DOHH2 (cell line): Measurements from ENCODE around the gene TCHH.

ENCODE experiments used
- EZH2phosphoT487 ChIP-seq: fragments of 200-600 bp; sonication (generic); IDR thresholded peaks from 2 replicates; pipeline ENCODE4 v1.6.1; 2017; ENCODE audit warnings: borderline replicate concordance, mild to moderate bottlenecking, antibody characterized with exemption, low read length, moderate library complexity, mixed read lengths
- TF ChIP-seq, protein P1 (sequence below): fragments of 200-600 bp; sonication (generic); IDR thresholded peaks from one replicate; pipeline ENCODE4 v1.5.1; 2014; ENCODE audit warnings: antibody characterized with exemption, mild to moderate bottlenecking, low read depth, low read length; ENCODE audit not compliant: poor library complexity, severe bottlenecking

DNA sequence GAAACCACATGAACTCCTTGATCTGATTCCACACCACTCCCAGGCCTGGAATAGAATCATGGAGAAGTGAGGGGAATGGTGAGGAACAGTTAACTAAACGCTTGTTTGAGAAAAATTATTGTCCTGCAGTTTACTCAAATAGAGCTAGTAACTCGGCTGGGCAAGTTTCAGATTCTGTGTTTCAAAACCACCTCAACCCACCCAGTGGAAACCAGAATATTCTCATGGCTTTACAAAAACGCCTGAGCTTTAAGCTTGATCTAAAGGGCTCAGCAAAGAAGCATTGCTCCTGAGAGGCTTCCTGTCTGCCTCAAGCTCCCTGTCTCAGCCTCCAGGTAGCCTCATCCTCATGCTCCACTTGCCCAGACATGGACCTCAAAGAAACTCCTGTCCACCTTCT is 42.9 kb downstream of the TCHH start:
- TF ChIP-seq, protein P1, sequence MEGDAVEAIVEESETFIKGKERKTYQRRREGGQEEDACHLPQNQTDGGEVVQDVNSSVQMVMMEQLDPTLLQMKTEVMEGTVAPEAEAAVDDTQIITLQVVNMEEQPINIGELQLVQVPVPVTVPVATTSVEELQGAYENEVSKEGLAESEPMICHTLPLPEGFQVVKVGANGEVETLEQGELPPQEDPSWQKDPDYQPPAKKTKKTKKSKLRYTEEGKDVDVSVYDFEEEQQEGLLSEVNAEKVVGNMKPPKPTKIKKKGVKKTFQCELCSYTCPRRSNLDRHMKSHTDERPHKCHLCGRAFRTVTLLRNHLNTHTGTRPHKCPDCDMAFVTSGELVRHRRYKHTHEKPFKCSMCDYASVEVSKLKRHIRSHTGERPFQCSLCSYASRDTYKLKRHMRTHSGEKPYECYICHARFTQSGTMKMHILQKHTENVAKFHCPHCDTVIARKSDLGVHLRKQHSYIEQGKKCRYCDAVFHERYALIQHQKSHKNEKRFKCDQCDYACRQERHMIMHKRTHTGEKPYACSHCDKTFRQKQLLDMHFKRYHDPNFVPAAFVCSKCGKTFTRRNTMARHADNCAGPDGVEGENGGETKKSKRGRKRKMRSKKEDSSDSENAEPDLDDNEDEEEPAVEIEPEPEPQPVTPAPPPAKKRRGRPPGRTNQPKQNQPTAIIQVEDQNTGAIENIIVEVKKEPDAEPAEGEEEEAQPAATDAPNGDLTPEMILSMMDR = no peak
- TF ChIP-seq EZH2phosphoT487 = no peak
